Subcutaneous abdominal adipose tissue (tissue), 5 donors: ENCODE results near the gene KHSRP.

ENCODE experiments used
- H3K27ac ChIP-seq: one replicate; pipeline ENCODE4 v1.7.0; 2013; ENCODE audit warnings: low read depth, mild to moderate bottlenecking, inconsistent platforms, low read length, moderate library complexity
- H3K27me3 ChIP-seq, 5 donors: one replicate each; pipeline ENCODE4 v1.7.0; 2013; ENCODE audit warnings: low read length in 5 of 5, inconsistent platforms in 1 of 5; ENCODE audit not compliant: control insufficient read depth in 5 of 5, insufficient read depth in 4 of 5
- H3K36me3 ChIP-seq, 5 donors: one replicate each; pipeline ENCODE4 v1.7.0; 2013; ENCODE audit warnings: low read length in 5 of 5; ENCODE audit not compliant: control insufficient read depth in 5 of 5, insufficient read depth in 5 of 5
- H3K4me1 ChIP-seq, 5 donors: one replicate each; pipeline ENCODE4 v1.7.0; 2013; ENCODE audit warnings: low read length in 5 of 5, mild to moderate bottlenecking in 3 of 5, moderate library complexity in 1 of 5; ENCODE audit not compliant: control insufficient read depth in 5 of 5, insufficient read depth in 5 of 5
- H3K4me3 ChIP-seq, 5 donors: one replicate each; pipeline ENCODE4 v1.7.0; 2013; ENCODE audit warnings: low read length in 5 of 5, low read depth in 1 of 5
- H3K9ac ChIP-seq, 5 donors: one replicate each; pipeline ENCODE4 v1.7.0; 2013; ENCODE audit warnings: low read length in 5 of 5, mild to moderate bottlenecking in 4 of 5, moderate library complexity in 3 of 5
- H3K9me3 ChIP-seq, 5 donors: one replicate each; pipeline ENCODE4 v1.7.0; 2013; ENCODE audit warnings: low read length in 5 of 5; ENCODE audit not compliant: control insufficient read depth in 5 of 5
- donor health status: healthy.
- donor health status: healthy.
- donor health status: healthy.
- donor health status: healthy.
- donor health status: healthy.

The KHSRP gene

DNA sequence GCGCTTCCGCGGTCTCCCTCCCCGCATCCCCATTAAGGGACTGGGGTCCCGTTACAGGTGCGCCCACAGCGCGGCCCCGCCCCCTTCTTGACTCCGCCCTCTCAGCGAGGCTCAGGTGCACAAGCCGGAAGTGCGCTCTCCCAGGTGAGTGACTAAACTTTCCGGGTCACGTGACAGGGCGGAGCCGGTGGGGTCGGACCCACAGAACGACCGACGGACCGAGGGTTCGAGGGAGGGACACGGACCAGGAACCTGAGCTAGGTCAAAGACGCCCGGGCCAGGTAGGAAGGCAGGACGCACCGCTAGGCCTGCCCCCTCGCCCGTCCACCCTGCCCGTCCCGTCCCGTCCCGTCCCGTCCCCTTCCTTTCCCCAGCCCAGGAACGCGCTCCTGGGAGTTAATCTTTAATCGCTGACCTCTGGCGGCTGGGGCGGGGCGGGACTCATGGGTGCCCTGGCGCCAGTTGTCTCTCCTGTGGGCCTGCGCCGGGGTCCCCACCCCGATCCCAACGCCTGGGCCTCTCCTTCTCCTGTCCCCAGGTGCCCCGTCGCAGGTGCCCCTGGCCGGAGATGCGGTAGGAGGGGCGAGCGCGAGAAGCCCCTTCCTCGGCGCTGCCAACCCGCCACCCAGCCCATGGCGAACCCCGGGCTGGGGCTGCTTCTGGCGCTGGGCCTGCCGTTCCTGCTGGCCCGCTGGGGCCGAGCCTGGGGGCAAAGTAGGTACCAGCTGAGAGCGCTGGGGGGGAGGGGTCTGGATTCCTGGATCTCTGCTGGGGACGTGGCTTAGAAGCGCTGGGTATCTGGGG lies 39.7 kb upstream of the KHSRP start, which contains the start of gene CRB3:
TSS of gene CRB3 (plus strand) at position 202 of the 804 bp plus-strand sequence. CDS start at position 633, 431 bp downstream.
- Histone ChIP-seq H3K27me3 (peaks cover 13 to 25% (median 16%) of the 10 kb centered on the region in 5 donors), H3K9me3 (no peaks in the 10 kb centered on the region), H3K4me1 (peaks cover 0 to 16% (median 12%) of the 10 kb centered on the region in 5 donors), H3K9ac (no peak within 1 kb of the TSS), H3K27ac (no peak within 1 kb of the TSS), H3K36me3 (no peaks in the 10 kb centered on the region), H3K4me3 (no peak within 1 kb of the TSS)

DNA sequence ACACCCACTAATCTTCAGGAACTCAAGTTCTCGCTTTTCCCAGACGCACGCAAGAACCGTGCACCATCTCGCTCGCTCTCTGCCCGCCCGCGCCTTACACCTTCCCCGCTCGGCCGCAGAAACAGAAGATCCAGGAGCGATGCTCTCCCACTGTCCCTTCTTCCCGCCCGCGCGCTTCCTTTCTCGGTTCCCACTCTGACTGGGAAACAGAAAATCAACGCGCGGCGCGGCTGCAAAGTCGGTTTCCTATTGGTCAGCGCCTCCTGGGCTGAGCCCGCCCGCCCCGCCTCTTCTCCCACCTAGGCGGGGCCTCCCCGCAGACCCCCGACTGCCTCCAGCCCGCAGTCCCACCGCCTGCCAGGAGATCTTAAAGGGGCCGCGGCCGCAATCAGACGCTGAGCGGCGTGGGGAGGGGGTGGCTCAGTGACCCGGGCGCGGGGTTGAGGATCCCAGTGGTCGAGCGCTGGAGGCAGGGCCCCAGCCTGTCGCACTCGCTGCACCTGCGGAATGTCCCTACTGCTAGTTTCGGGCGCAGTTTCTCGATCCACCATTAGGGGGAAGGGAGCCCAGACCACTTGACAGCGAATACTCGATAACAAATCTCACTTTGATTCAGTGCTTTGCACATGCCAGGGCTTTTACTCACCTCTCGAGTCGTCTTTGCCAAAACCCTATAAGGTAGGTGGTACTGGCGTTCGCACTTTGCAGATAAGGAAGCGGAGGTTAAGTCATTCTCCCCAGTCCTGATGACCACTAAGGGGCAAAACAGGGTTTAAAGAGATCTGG lies 35.7 kb upstream of the KHSRP start:
- H3K27me3 ChIP-seq, result peaks cover 11 to 16% (median 14%) of the 10 kb centered on the region in 5 donors
- H3K9ac ChIP-seq, result peak overlapping the region in 4 of 5 donors; percentile 55 to 79 (median 71)
- H3K4me3 ChIP-seq, result peak overlapping the region; percentile 68 to 91 (median 82)
- no peak overlapping the region for H3K27ac ChIP-seq
- peaks cover 0 to 28% (median 22%) of the 10 kb centered on the region in 5 donors for H3K4me1 ChIP-seq
- peaks cover 0 to 7% (median 5%) of the 10 kb centered on the region in 5 donors for H3K36me3 ChIP-seq
- H3K9me3 ChIP-seq, result no peaks in the 10 kb centered on the region

GRCh38 chr19:6459262-6460098 lies 34.9 kb upstream of the KHSRP start, which contains the start of gene SLC25A23:
Gene SLC25A23, minus strand, starts transcription at chr19:6459792. Its CDS starts 164 bp downstream, at chr19:6459628.
- peaks cover 7 to 9% (median 7%) of the 10 kb centered on the region in 5 donors for H3K27me3 ChIP-seq
- no peak within 1 kb of the TSS for H3K27ac ChIP-seq
- peaks cover 0 to 28% (median 22%) of the 10 kb centered on the region in 5 donors for H3K4me1 ChIP-seq
- peaks cover 0 to 14% (median 8%) of the 10 kb centered on the region in 5 donors for H3K36me3 ChIP-seq
- H3K9me3 ChIP-seq, result peaks cover 0 to 5% (median 1%) of the 10 kb centered on the region in 5 donors
- peak within 1 kb of the TSS in 4 of 5 donors; percentile 55 to 79 (median 71) for H3K9ac ChIP-seq
- H3K4me3 ChIP-seq, result peak within 1 kb of the TSS; percentile 68 to 91 (median 82)

- Histone ChIP-seq H3K27me3 (peaks cover under 1 to 2% (median under 1%) of the 10 kb centered on the region in 5 donors), H3K9ac (peak overlapping the region in 3 of 5 donors; percentile 54 to 74 (median 55)), H3K36me3 (peaks cover 0 to 21% (median 15%) of the 10 kb centered on the region in 5 donors), H3K9me3 (peaks cover 0 to 12% (median 8%) of the 10 kb centered on the region in 5 donors), H3K4me1 (peaks cover 0 to 28% (median 19%) of the 10 kb centered on the region in 5 donors), H3K4me3 (peak overlapping the region in 4 of 5 donors; percentile 68 to 87 (median 80)), H3K27ac (no peak overlapping the region)
Observed at GRCh38 chr19:6458695-6459261, 34.2 kb upstream of the KHSRP start.

GRCh38 chr19:6457958-6458694 lies 33.5 kb upstream of the KHSRP start:
- peak overlapping the region in 1 of 5 donors; percentile 74 for H3K9ac ChIP-seq
- peak overlapping the region in 1 of 5 donors; percentile 79 for H3K4me3 ChIP-seq
- H3K27me3 ChIP-seq, result no peaks in the 10 kb centered on the region

GRCh38 chr19:6455924-6456323 lies 31.3 kb upstream of the KHSRP start:
- peaks cover 0 to 33% (median 22%) of the 10 kb centered on the region in 5 donors for H3K36me3 ChIP-seq
- no peak overlapping the region for H3K9ac ChIP-seq
- no peaks in the 10 kb centered on the region for H3K27me3 ChIP-seq
- no peak overlapping the region for H3K27ac ChIP-seq
- H3K4me3 ChIP-seq, result no peak overlapping the region
- H3K4me1 ChIP-seq, result peaks cover 0 to 28% (median 19%) of the 10 kb centered on the region in 5 donors
- peaks cover 0 to 17% (median 15%) of the 10 kb centered on the region in 5 donors for H3K9me3 ChIP-seq

More at GRCh38 chr19:6457958-6458694, 33.5 kb upstream of the KHSRP start:
- peaks cover 0 to 15% (median 13%) of the 10 kb centered on the region in 5 donors for H3K9me3 ChIP-seq
- no peak overlapping the region for H3K27ac ChIP-seq
- peaks cover 0 to 28% (median 19%) of the 10 kb centered on the region in 5 donors for H3K4me1 ChIP-seq
- peaks cover 0 to 24% (median 19%) of the 10 kb centered on the region in 5 donors for H3K36me3 ChIP-seq

DNA sequence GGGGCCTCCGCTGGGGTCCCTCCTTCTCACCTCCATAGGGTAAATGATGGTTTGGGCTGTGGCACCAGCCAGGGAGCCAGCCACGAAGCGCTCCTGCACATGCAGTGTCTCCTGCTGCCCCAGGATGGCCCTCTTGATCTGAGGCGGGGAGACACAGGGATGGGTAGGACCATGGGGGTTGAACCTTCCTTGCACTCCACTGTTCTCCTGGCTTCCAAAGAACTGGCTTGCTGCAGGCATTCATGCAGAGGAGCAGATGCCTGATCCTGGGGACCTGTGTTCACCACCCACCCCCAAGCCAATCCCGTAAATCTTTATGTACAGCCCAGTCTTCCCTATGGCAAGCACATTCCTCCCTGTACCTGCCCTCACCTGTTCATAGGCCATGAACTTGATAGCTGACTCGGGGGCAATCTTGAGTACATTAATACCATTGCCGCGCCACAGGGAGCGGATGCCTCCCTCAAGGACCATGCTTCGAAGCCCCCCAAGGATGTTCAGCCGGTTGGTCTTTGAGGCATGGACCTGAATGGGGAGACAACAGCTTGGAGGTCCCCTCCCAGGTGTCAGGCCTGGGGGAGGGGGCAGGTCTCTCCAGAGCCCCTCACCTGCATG lies 29.4 kb upstream of the KHSRP start:
- H3K27me3 ChIP-seq, result no peaks in the 10 kb centered on the region
- peaks cover 0 to 17% (median 15%) of the 10 kb centered on the region in 5 donors for H3K9me3 ChIP-seq
- peak overlapping the region in 1 of 5 donors; percentile 4 for H3K4me3 ChIP-seq
- H3K36me3 ChIP-seq, result peaks cover 0 to 36% (median 22%) of the 10 kb centered on the region in 5 donors
- H3K4me1 ChIP-seq, result peaks cover 0 to 10% (median 7%) of the 10 kb centered on the region in 5 donors
- H3K9ac ChIP-seq, result no peak overlapping the region
- H3K27ac ChIP-seq, result no peak overlapping the region

DNA sequence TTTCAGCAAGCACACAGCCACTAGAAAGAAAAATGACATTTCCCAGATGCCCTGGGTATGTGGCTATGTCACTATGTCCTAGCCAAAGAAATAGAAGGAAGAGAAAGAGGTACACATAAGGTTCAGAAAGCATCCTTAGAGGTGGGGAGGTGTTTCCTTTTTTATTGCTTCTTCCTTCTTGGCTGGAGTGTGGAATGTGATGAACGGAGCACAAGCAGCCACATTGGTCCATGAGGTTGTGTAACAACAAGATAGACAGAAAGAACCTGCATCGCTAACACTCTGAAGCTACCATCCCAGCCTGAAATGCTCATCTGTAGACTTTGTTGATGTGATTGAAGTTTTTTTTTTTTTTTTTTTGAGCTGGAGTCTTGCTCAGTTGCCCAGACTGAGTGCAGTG lies 28.3 kb upstream of the KHSRP start:
- Histone ChIP-seq H3K27ac (no peak overlapping the region), H3K4me3 (no peak overlapping the region), H3K36me3 (peaks cover 0 to 38% (median 22%) of the 10 kb centered on the region in 5 donors), H3K9me3 (peaks cover 0 to 17% (median 15%) of the 10 kb centered on the region in 5 donors), H3K4me1 (no peaks in the 10 kb centered on the region), H3K27me3 (no peaks in the 10 kb centered on the region), H3K9ac (no peak overlapping the region)
